HepG2 (cell line): Measurements from ENCODE around the gene ZNF584. TPM values are rescaled to one million over a fixed set of nuclear protein-coding genes. Genes with fewer than 3 reads are reported as not detected.
A peak's percentile ranks its signal among the peaks of the same experiment; 100 is the strongest.

Experiments
- ARNTL ChIP-seq: sonication (generic); formaldehyde crosslinking; IDR thresholded peaks from 2 replicates; pipeline ENCODE4 v1.4.0; 2020; ENCODE audit warnings: mild to moderate bottlenecking, missing genetic modification reagents
- ATF7-NPFF ChIP-seq: sonication (generic); formaldehyde crosslinking; IDR thresholded peaks from 2 replicates; pipeline ENCODE4 v1.8.1; 2023; ENCODE audit warnings: mild to moderate bottlenecking, low read depth, missing genetic modification reagents, moderate library complexity
- CC2D1A ChIP-seq: sonication (generic); formaldehyde crosslinking; IDR thresholded peaks from 2 replicates; pipeline ENCODE4 v1.8.1; 2023; ENCODE audit warnings: mild to moderate bottlenecking, missing genetic modification reagents
- EHMT2 ChIP-seq: fragments of 200-600 bp; sonication (generic); IDR thresholded peaks from 2 replicates; pipeline ENCODE4 v1.7.0; 2017; ENCODE audit warnings: antibody characterized with exemption, low read depth, low read length, borderline replicate concordance
- FLYWCH1 ChIP-seq: sonication (generic); formaldehyde crosslinking; IDR thresholded peaks from 2 replicates; pipeline ENCODE4 v1.8.1; 2023; ENCODE audit warnings: mild to moderate bottlenecking, missing genetic modification reagents
- HBP1 ChIP-seq: IDR thresholded peaks from 2 replicates; pipeline ENCODE4 v1.6.1; 2016; ENCODE audit warnings: low read depth, control low read depth
- KDM1A ChIP-seq: IDR thresholded peaks from 2 replicates; pipeline ENCODE4 v1.6.1; 2016; ENCODE audit warnings: missing compliant biosample characterization
- KLF9 ChIP-seq: IDR thresholded peaks from 2 replicates; pipeline ENCODE4 v1.6.1; 2016; ENCODE audit warnings: low read depth
- MTA3 ChIP-seq: sonication (generic); formaldehyde crosslinking; IDR thresholded peaks from 2 replicates; pipeline ENCODE4 v1.4.0; 2020; ENCODE audit warnings: missing genetic modification reagents
- NR0B2 ChIP-seq: sonication (generic); formaldehyde crosslinking; IDR thresholded peaks from 2 replicates; pipeline ENCODE4 v1.4.0; 2020; ENCODE audit warnings: mild to moderate bottlenecking, missing genetic modification reagents
- PAXIP1 ChIP-seq: sonication (generic); formaldehyde crosslinking; conservative IDR thresholded peaks from 2 replicates; pipeline ENCODE4 v1.4.0; 2020; ENCODE audit warnings: mild to moderate bottlenecking, missing genetic modification reagents, moderate library complexity
- POGZ ChIP-seq: sonication (generic); formaldehyde crosslinking; IDR thresholded peaks from 2 replicates; pipeline ENCODE4 v1.4.0; 2020; ENCODE audit warnings: mild to moderate bottlenecking, missing genetic modification reagents
- SNAI1 ChIP-seq: sonication (generic); formaldehyde crosslinking; IDR thresholded peaks from 2 replicates; pipeline ENCODE4 v1.5.0; 2020; ENCODE audit warnings: mild to moderate bottlenecking, missing genetic modification reagents, borderline replicate concordance
- SYNCRIP ChIP-seq: fragments of 200-400 bp; formaldehyde crosslinking; IDR thresholded peaks from 2 replicates; pipeline ENCODE4 v1.6.1; 2018; ENCODE audit warnings: mild to moderate bottlenecking, low read depth, low read length; ENCODE audit not compliant: insufficient read depth
- THRA ChIP-seq: sonication (generic); formaldehyde crosslinking; IDR thresholded peaks from 2 replicates; pipeline ENCODE4 v1.4.0; 2020; ENCODE audit warnings: missing genetic modification reagents, borderline replicate concordance
- ZFP90 ChIP-seq: sonication (generic); formaldehyde crosslinking; IDR thresholded peaks from 2 replicates; pipeline ENCODE4 v1.8.0; 2022; ENCODE audit warnings: missing genetic modification reagents, mild to moderate bottlenecking, inconsistent platforms, borderline replicate concordance
- ZMAT5 ChIP-seq: sonication (generic); formaldehyde crosslinking; IDR thresholded peaks from 2 replicates; pipeline ENCODE4 v1.5.0; 2020; ENCODE audit warnings: mild to moderate bottlenecking, low read depth, missing genetic modification reagents, borderline replicate concordance
- ZNF329 ChIP-seq: sonication (generic); formaldehyde crosslinking; IDR thresholded peaks from 2 replicates; pipeline ENCODE4 v1.9.0; 2021; ENCODE audit warnings: low read depth, mild to moderate bottlenecking, missing genetic modification reagents
- ZNF678 ChIP-seq: sonication (generic); formaldehyde crosslinking; IDR thresholded peaks from 2 replicates; pipeline ENCODE4 v1.4.0; 2020; ENCODE audit warnings: mild to moderate bottlenecking, missing genetic modification reagents
- ZNF710 ChIP-seq: sonication (generic); formaldehyde crosslinking; IDR thresholded peaks from 2 replicates; pipeline ENCODE4 v1.5.0; 2020; ENCODE audit warnings: mild to moderate bottlenecking, missing genetic modification reagents, borderline replicate concordance
- polyA plus RNA-seq, 8 experiments: library from polyadenylated mRNA; depleted of rRNA in 3 of 8; stranded (reverse) in 7 of 8; unstranded in 1 of 8; fragments of >200 nt; fragmentation: Illumina TruSeq in 4 of 8; extraction: Trizol in 4 of 8; gene quantifications; 2 replicates each; pipeline versions ENCODE4 v1.2.1 to v1.2.3, GENCODE V29; 2011 to 2016; ENCODE audit warnings: low read depth in 4 of 8, missing spikeins in 1 of 8, mixed read lengths in 1 of 8; ENCODE audit not compliant: insufficient read depth in 1 of 8
- total RNA-seq, 5 experiments: library from RNA; depleted of rRNA; stranded (reverse); fragments of >200 nt; fragmentation: Illumina TruSeq; extraction: Trizol; gene quantifications; 2 replicates each; pipeline ENCODE4 v1.2.3, GENCODE V29; 2016; ENCODE audit warnings: low read depth in 1 of 5

ZNF584 gene
- total and polyA plus RNA-seq, 2 of the 13 experiments (the other 11 are each of a cell fraction or from before 2014, with no cell fraction given): 2.4 to 7.0 TPM

- peak; percentile 13; the same call in 1 of the 2 replicates for TF ChIP-seq THRA (CRISPR knock-in tag)
- no peak for TF ChIP-seq ZNF329 (CRISPR knock-in tag)
- peak; percentile 79; the same call in 1 of the 2 replicates for TF ChIP-seq ATF7-NPFF
- no peak for TF ChIP-seq KDM1A
- TF ChIP-seq NR0B2 (CRISPR knock-in tag): peak; percentile 3; the same call in 1 of the 2 replicates
- TF ChIP-seq KLF9 (CRISPR knock-in tag): no peak
- no peak for TF ChIP-seq POGZ (CRISPR knock-in tag)
- no peak for TF ChIP-seq MTA3 (CRISPR knock-in tag)
- TF ChIP-seq ZMAT5 (CRISPR knock-in tag): no peak
- TF ChIP-seq ZFP90 (CRISPR knock-in tag): no peak
- TF ChIP-seq ARNTL (CRISPR knock-in tag): no peak
- no peak for TF ChIP-seq SNAI1 (CRISPR knock-in tag)
- TF ChIP-seq EHMT2: no peak
- no peak for TF ChIP-seq ZNF710
- no peak for TF ChIP-seq FLYWCH1 (CRISPR knock-in tag)
- peak; percentile 13; the same call in 1 of the 2 replicates for TF ChIP-seq HBP1
- 0 out of 2 replicates have a peak, but pooled peaks have one; percentile 62 for TF ChIP-seq ZNF678 (CRISPR knock-in tag)
- TF ChIP-seq CC2D1A (CRISPR knock-in tag): no peak
- 0 out of 2 replicates have a peak, but pooled peaks have one; percentile 49 for TF ChIP-seq PAXIP1
- TF ChIP-seq SYNCRIP: no peak
These were observed 46.0 kb upstream of the ZNF584 start, which contains the start of gene ZNF497 (continued) for GRCh38 chr19:58362272-58362994.
